Body of pancreas (tissue), 4 donors: ENCODE data around the gene CCDC7.

Experiments used
- CTCF ChIP-seq, 7 experiments: fragments of 450-650 bp in 4 of 7; fragments of 200-600 bp in 3 of 7; sonication (generic) in 3 of 7; IDR thresholded peaks; one replicate each; pipeline ENCODE4 v1.5.1; 2016 to 2019; ENCODE audit warnings: antibody characterized with exemption in 7 of 7
- POLR2A ChIP-seq, 3 donors: fragments of 450-650 bp; IDR thresholded peaks; one replicate each; pipeline ENCODE4 v1.6.1; 2016; ENCODE audit warnings: antibody characterized with exemption in 3 of 3, mild to moderate bottlenecking in 2 of 3

DNA sequence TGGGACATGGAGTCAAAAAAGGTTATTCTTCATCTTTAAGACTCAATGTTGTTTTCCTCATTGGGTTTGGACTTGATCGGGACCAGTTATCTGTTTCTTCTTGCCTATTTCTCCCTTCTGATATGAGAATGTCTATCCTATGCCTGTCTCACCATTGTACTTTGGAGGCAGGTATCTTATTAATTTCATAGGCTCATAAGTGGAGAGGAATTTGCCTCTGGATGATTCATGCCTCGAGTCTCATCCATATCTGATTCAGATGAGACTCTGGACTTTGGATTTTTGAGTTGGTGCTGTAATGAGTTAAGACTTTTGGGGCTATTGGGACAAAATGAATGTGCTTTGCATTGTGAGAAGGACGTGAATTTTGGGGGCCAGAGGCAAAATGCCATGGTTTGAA lies 36.2 kb upstream of the CCDC7 start:
- no peak for TF ChIP-seq CTCF (IDR thresholded peaks at IDR 0.05)
- TF ChIP-seq POLR2A (IDR thresholded peaks at IDR 0.05): no peak
